WERI-Rb-1 (cell line): ENCODE data around the gene TFDP3.

Experiments
- DNase-seq: peaks from one replicate; pipeline ENCODE4 v3.0.0-alpha.2; 2020
- H3K27ac ChIP-seq: fragments of 250-450 bp; sonication (Bioruptor Pico); 2 replicates; pipeline ENCODE4 v1.5.1; 2020; ENCODE audit warnings: mild to moderate bottlenecking, moderate library complexity
- H3K27me3 ChIP-seq: fragments of 250-450 bp; sonication (Bioruptor Pico); 2 replicates; pipeline ENCODE4 v1.5.1; 2021; ENCODE audit warnings: mild to moderate bottlenecking, low read depth, moderate library complexity; ENCODE audit not compliant: insufficient read depth, severe bottlenecking
- H3K36me3 ChIP-seq: fragments of 250-450 bp; sonication (Bioruptor Pico); 2 replicates; pipeline ENCODE4 v1.5.1; 2020; ENCODE audit warnings: mild to moderate bottlenecking, moderate library complexity
- H3K4me3 ChIP-seq: 2 replicates; pipeline ENCODE4 v1.5.1; 2011; ENCODE audit warnings: low read depth, mild to moderate bottlenecking, control low read depth, low read length
- H3K9me3 ChIP-seq: fragments of 250-450 bp; sonication (Bioruptor Pico); 2 replicates; pipeline ENCODE4 v1.5.1; 2021; ENCODE audit warnings: mild to moderate bottlenecking, moderate library complexity; ENCODE audit not compliant: severe bottlenecking
- CTCF ChIP-seq: IDR thresholded peaks from 2 replicates; pipeline ENCODE4 v1.5.1; 2011; ENCODE audit warnings: low read depth, mild to moderate bottlenecking, control low read depth, inconsistent platforms, low read length

The TFDP3 gene

GRCh38 chrX:133250184-133251100 is 32.3 kb upstream of the TFDP3 start:
- no peak for TF ChIP-seq CTCF
- Histone ChIP-seq H3K4me3 (no peak overlapping the region), H3K27ac (no peak overlapping the region), H3K36me3 (no peaks in the 10 kb centered on the region), H3K9me3 (no peaks in the 10 kb centered on the region), H3K27me3 (peaks cover 38% of the 10 kb centered on the region)
- DNase-seq: no peak

- Histone ChIP-seq H3K27ac (no peak overlapping the region), H3K36me3 (no peaks in the 10 kb centered on the region), H3K4me3 (no peak overlapping the region), H3K27me3 (peaks cover 34% of the 10 kb centered on the region), H3K9me3 (no peaks in the 10 kb centered on the region)
- DNase-seq: no peak
- TF ChIP-seq CTCF: no peak
Measured at GRCh38 chrX:133249266-133250058, 31.3 kb upstream of the TFDP3 start.

GRCh38 chrX:133248177-133248576 is 30.0 kb upstream of the TFDP3 start:
- no peak for TF ChIP-seq CTCF
- DNase-seq: no peak
- Histone ChIP-seq H3K36me3 (no peaks in the 10 kb centered on the region), H3K27ac (no peak overlapping the region), H3K4me3 (no peak overlapping the region), H3K9me3 (no peaks in the 10 kb centered on the region), H3K27me3 (peaks cover 31% of the 10 kb centered on the region)

- Histone ChIP-seq H3K9me3 (no peaks in the 10 kb centered on the region), H3K27ac (no peak overlapping the region), H3K4me3 (no peak overlapping the region), H3K36me3 (no peaks in the 10 kb centered on the region), H3K27me3 (peaks cover 29% of the 10 kb centered on the region)
- TF ChIP-seq CTCF: no peak
- no peak for DNase-seq
Measured at GRCh38 chrX:133246921-133247320, 28.8 kb upstream of the TFDP3 start.

GRCh38 chrX:133235830-133236229 is 17.7 kb upstream of the TFDP3 start:
- H3K36me3 ChIP-seq: no peaks in the 10 kb centered on the region
- H3K9me3 ChIP-seq: no peaks in the 10 kb centered on the region
- H3K27me3 ChIP-seq: peaks cover 20% of the 10 kb centered on the region
- TF ChIP-seq CTCF: no peak
- no peak overlapping the region for H3K4me3 ChIP-seq
- no peak overlapping the region for H3K27ac ChIP-seq
- DNase-seq: no peak
